Right ventricle myocardium inferior (tissue), 1 donor: Measurements from ENCODE around the gene GTF2H2C. TPM values are rescaled to one million over a fixed set of nuclear protein-coding genes. Genes with fewer than 3 reads are reported as not detected.
A peak's percentile ranks its signal among the peaks of the same experiment; 100 is the strongest.
"Not testable (repeated sequence)": the region's sequence is repeated elsewhere in the genome, so short reads cannot be mapped to it uniquely, and the experiment has no call there.

ENCODE experiments used
- ATAC-seq: fragments of 200-7000 bp; cut with Tn5 transposase; one replicate; pipeline ENCODE4 v1.9.1; 2020; ENCODE audit warnings: mild to moderate bottlenecking, moderate library complexity
- DNase-seq: peaks from one replicate; pipeline ENCODE4 v3.0.0; 2021; ENCODE audit errors: missing footprints
- intact Hi-C: fragments of 100-400 bp; cut with DNase I; formaldehyde crosslinking; loops from one replicate; pipeline ENCODE4 v1.11.0; 2022
- long read RNA-seq: library from polyadenylated mRNA; unstranded; transcript quantifications from one replicate; pipeline ENCODE4 v2.0.0, GENCODE V29; 2021
- total RNA-seq: library from RNA; stranded (reverse); fragmentation: NEBNext Ultra II Directional; extraction: Animal tissue kit (Norgen Biotek cat#: 25700); gene quantifications from one replicate; pipeline ENCODE4 v1.2.1, GENCODE V29; 2021
- donor health status: DM: no; HTN: yes; CAD: no; lungs with severe emphysema.

The GTF2H2C gene
- 16.5 TPM for total RNA-seq
- long read RNA-seq, partial matches to known transcripts: 0 of 3 reads
- long read RNA-seq, other reads (novel, unspliced or antisense): 2 of 3 reads

DNA sequence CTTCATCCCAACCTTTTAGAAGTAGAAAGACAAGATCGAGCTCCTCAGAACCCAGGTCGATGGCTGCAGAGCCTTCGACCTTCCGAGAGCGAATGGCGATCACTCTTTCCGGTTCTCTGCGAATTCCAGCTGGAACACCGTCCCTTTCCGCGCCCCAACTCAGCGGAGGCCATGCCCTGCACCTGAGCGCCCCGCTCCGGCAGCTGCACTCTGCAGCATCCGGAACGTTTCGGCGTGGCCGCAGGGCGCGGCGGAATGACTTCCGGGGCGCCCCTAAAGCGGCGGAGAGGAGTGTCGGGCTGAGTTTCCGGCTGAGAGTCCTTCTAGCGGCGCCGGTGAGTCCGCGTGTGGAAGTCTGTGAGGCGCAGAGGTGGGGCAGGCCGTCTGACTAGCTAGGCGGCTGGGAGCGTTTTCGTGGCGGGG lies at the start of gene GTF2H2C:
GTF2H2C (plus strand) TSS at position 284 of the 423 bp plus-strand sequence. CDS start 4,942 bp downstream, outside the sequence.
- ATAC-seq (peak; percentile 98), DNase-seq (peak; percentile 82)
- intact Hi-C loops: not testable (repeated sequence)

- ATAC-seq (no peak), DNase-seq (no peak)
- intact Hi-C loops: no loop called here
Measured at GRCh38 chr5:69510694-69511093, 49.3 kb upstream of the GTF2H2C start.

GRCh38 chr5:69512740-69513260 lies 47.2 kb upstream of the GTF2H2C start:
- DNase-seq (no peak), ATAC-seq (no peak)
- intact Hi-C loops: no loop called here

- intact Hi-C loops, DNase-seq, ATAC-seq: not testable (repeated sequence)
Measured at GRCh38 chr5:69515570-69515969, 44.4 kb upstream of the GTF2H2C start.

DNA sequence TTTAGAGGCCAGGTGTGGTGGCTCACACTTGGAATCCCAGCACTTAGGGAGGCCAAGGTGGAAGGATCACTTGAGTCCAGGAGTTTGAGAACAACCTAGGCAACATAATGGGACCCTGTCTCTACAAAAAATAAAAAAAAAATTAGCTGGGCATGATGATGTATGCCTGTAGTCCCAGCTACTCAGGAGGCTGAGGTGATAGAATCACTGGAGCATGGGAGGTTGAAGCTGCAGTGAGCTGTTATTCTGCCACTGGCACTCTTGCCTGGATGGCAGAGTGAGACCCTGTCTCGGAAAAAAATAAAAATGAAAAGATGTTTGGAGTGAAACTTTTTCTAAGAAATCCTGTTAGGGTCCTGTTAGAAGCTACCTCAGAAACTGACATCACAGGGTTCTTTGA lies 43.2 kb upstream of the GTF2H2C start:
- no peak for ATAC-seq

DNA sequence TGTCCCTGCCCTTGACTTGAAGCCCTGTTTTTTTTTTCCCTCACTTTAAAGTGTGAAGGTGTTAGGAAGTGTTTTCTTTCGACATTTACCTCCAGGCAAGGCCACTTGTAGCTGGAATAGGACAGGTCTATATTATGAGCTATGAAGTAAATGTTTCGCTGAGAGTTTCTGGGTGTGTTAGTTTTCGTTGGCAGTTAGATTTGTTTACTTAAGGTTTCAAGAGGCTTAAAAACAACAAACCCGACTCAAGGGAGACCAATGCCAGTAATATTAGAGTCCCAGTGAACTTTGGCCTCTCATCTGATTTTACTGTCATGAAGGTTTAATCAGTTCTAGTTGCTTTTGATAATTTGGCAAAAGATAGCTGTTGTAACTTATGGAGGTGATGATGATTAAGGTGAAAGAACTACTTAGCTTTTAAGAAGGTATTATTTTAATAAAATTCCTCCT lies 42.2 kb upstream of the GTF2H2C start:
- DNase-seq (no peak), ATAC-seq (no peak)
- intact Hi-C loops: no loop called here

More for the DNA sequence above, 43.2 kb upstream of the GTF2H2C start:
- DNase-seq: no peak
- intact Hi-C loops: no loop called here

DNA sequence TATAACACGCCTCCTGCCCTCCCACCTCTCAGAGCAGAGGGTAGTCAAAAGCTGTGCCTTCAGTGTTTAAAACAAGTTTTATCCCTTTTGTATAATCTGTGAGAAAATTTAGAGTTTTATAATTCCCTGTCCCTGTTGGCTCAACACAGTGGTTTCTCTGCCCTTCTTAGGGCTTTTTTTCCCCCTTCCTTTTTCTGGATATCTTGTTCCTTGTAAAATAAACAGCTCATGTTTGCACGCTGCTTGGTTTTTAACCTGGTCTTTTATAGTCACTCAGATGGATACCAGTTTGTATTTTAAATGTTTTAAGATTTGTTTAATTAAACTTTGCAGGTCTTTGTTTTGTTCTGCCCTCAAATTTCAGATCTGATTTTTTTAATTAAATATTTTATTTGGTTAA lies 40.7 kb upstream of the GTF2H2C start:
- ATAC-seq: no peak
- intact Hi-C loops: no loop called here
- DNase-seq: no peak

- DNase-seq (no peak), ATAC-seq (no peak)
- intact Hi-C loops: no loop called here
Measured at GRCh38 chr5:69522035-69522434, 38.0 kb upstream of the GTF2H2C start.

DNA sequence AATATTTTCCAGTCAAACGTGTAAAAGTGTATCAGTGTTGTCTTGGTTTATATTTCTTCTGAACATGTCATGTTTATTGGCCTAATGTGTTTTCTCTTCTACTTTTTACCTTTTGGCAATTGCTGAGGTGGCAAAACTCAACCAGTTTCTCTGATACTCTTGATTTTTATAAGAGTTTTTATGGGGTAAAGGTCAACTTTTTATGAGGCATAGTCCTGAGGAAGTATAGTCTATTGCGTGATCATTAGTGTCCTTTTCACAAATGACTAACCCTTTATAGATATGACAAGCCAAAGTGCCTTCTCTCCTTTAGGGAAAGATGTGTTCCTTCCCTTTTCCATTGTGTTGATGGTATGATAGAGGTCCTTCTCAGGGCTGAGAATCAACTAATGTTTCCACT lies 34.5 kb upstream of the GTF2H2C start:
- DNase-seq (no peak), ATAC-seq (no peak)

GRCh38 chr5:69526660-69527059 lies 33.3 kb upstream of the GTF2H2C start:
- ATAC-seq (no peak), DNase-seq (no peak)

More for the DNA sequence above, 34.5 kb upstream of the GTF2H2C start:
- intact Hi-C loops: no loop called here

GRCh38 chr5:69527128-69527770 lies 32.7 kb upstream of the GTF2H2C start:
- ATAC-seq (no peak), DNase-seq (no peak)
- intact Hi-C loops: no loop called here

More at GRCh38 chr5:69526660-69527059, 33.3 kb upstream of the GTF2H2C start:
- intact Hi-C loops: no loop called here

DNA sequence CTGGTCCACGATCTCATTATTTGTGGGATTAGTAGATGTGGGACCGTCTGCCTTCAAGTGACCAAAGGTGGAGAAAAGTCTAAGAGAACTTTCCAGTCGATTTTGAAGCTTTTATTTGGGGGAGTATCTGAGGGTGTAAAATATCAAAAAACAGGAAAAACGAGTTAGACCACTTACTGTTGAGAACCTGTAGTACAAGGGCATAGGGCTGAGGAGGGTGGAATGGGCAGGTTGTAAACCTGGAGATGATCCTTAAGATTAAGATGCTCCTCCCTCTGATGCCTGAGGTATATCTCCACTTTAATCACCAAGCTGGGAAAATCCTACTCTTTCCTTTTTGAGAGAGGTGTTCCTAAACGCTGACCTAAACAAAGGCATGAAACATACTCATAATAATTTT lies 32.0 kb upstream of the GTF2H2C start:
- no peak for DNase-seq
- no peak for ATAC-seq
- intact Hi-C loops: no loop called here

- no peak for DNase-seq
- intact Hi-C loops: no loop called here
- no peak for ATAC-seq
Measured at GRCh38 chr5:69528609-69529008, 31.4 kb upstream of the GTF2H2C start.

DNA sequence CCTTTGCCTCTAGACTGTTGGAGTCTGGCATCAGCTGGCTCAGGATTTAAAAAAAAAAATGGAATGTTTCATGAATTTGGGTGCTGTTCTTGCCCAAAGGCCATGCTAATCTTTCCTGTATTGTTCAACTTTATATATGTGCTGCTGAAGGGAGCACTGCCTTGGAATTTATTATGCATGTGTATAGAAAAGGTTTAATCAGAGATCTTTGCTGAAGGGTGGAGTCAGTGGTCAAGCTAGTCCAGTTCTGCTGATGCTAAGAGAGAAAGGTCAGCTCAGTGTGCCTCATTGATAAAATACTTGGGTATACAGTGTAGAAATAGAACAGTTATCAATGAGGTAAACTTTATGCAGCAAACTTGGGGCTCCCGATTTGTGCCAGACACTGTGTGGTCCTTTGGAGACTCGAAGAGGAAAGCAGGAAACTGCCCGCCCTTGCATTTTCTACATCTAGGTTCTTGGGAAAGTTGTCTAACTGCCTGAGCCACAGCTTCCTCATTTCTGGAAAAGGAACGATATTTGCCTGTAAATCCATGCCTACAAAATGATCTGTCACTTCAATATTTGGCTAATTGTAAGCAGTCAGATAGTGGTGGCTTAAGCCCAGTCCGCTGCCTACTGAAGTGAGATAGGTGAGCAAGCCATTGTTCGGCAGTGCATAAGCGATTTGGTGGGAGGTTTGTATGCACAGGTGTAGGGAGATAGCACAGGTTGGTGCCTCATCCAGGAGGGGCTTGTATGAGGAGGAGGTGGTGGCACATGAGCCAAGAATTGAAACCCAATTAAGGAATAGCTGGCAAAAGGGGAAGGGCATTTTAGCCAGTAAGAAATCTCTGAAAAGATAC lies 29.2 kb upstream of the GTF2H2C start:
- no peak for DNase-seq
- intact Hi-C loops: no loop called here
- no peak for ATAC-seq

DNA sequence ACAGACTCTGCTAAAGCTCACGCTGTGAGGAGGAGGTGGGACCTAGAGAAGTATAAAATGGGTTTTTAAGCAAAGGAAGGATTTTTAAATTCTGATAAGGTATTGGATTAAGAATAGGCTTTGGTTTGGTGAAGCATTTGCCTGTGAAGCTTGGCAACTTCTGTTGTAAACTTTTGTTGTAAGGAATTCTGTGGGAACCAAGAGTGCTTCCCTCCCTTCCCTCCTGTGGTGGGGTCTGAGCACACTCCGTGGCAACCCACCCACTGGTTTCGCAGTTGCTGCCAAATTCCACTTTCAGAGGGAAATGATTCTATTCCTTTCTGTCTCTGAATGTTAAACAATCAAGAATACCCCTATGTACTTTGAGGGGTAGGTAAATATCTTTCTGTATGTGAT lies 28.6 kb upstream of the GTF2H2C start:
- DNase-seq: no peak
- intact Hi-C loops: no loop called here
- ATAC-seq: no peak

DNA sequence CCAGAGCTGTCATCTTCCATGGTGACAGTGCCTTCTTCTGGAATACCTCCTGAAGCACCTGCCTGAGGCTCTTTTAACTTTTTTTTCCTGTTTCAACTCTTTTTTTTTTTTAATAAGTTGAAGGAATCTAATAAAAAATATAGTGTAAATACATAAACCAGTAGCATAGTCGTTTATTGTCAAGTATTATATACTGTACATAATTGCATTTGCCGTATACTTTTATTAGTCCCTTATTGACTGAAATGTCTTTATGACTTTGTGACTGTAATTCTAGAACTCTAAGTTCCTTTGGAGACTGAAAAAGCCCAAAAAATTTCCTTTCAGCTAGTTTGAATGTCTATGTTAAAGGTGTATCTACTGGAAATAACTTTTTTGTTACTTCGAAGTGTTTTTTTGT lies 22.1 kb upstream of the GTF2H2C start:
- ATAC-seq, intact Hi-C loops, DNase-seq: not testable (repeated sequence)

- intact Hi-C loops, ATAC-seq, DNase-seq: not testable (repeated sequence)
Measured at GRCh38 chr5:69538735-69539134, 21.3 kb upstream of the GTF2H2C start.

DNA sequence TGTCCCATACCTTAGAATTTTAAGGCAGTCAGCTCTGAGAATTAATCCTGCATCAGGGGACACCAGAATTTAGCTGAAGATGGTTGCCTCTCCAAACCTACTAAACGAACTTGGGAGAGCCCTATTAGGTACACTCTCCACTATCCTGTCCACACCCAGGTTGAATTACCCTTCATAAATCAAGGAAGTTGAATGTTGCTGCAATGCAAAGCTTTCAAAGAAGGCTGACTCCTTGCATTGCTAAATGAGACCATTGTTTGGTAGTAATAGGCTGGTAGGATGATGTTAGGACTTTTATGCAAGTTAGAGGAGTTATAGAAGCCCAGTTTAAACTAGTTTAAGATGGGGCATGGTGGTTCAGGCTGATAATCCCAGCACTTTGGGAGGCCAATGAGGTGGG lies 18.6 kb upstream of the GTF2H2C start:
- ATAC-seq: not testable (repeated sequence)

DNA sequence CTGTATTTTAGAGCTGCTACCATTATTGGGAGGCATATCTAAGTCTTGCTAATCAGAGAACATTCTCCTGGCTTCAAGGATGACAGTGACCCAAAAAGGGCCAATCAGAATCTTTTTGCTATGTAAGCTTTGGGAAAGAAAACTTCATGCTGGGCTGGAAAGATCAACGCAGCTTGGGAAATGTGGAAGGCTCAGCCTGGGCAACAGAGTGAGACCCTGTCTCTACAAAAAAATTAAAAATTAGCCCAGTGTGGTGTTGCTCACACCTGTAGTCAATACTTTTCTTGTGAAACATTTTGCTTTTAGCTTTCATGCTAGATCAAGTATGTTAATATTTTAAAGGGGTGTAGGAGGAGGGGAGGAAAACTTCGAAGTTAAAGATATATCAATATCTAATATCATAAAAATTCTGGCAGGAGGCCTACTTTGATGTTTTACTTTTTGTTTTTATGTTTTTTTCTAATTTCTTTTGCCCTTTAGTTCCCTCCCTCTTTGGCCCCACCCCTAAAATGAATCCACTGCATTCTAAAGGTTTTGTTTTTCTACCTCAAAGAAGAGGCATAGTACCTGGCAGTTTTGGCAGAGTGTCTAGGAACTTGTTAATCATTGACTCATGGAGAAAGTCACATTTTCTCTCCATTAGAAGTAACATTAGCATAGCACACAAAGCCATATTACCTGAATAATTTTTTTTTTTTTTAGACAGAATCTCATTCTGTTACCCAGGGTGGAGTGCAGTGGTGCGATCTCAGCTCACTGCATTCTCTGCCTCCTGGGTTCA lies 17.0 kb upstream of the GTF2H2C start:
- DNase-seq, intact Hi-C loops, ATAC-seq: not testable (repeated sequence)

More for the DNA sequence above, 18.6 kb upstream of the GTF2H2C start:
- intact Hi-C loops, DNase-seq: not testable (repeated sequence)
